Endothelial cell of umbilical vein (primary cell): Measurements from ENCODE around the gene PPP1R10. TPM values are rescaled to one million over a fixed set of nuclear protein-coding genes. Genes with fewer than 3 reads are reported as not detected.

Source experiments
- BruUV-seq: library from RNA; stranded (reverse); fragments of 400-500 nt; replicated peaks from 2 replicates; lab custom pipeline; 2021; lab: Mats Ljungman, UMichigan
- CTCF ChIA-PET: fragments of 300-600, 350-600 bp; sonication (Branson Sonifier 250); formaldehyde crosslinking; loops from one replicate; lab custom pipeline; 2021; ENCODE audit warnings: antibody characterized with exemption, inconsistent platforms; lab: Charles Lee
- POLR2A ChIA-PET: fragments of 300-600, 350-600 bp; sonication (Branson Sonifier 250); formaldehyde crosslinking; loops from one replicate; lab custom pipeline; 2021; ENCODE audit warnings: antibody characterized with exemption, inconsistent platforms; lab: Charles Lee
- DNase-seq: peaks from one replicate; pipeline ENCODE4 v3.0.0-alpha.2; 2011; ENCODE audit warnings: low read depth, low spot score
- FAIRE-seq: peaks from 2 replicates; lab custom pipeline; 2011; peaks lifted over from hg19 to GRCh38; lab: Jason Lieb, UNC
- H2AFZ ChIP-seq: 2 replicates; pipeline ENCODE4 v1.6.0; 2012; ENCODE audit warnings: low read depth, low read length, control low read depth, inconsistent platforms
- H3K27ac ChIP-seq: 2 replicates; pipeline ENCODE4 v1.5.1; 2011; ENCODE audit warnings: low read depth, mild to moderate bottlenecking, control low read depth, low read length, moderate library complexity; ENCODE audit not compliant: insufficient read depth
- H3K27me3 ChIP-seq, 2 experiments: 2 replicates each; pipeline versions ENCODE4 v1.6.0 to v1.6.1; 2011; ENCODE audit warnings: low read length in 2 of 2, mixed read lengths in 1 of 2; ENCODE audit not compliant: control insufficient read depth in 2 of 2, insufficient read depth in 2 of 2
- H3K36me3 ChIP-seq, 2 experiments: 2 replicates in 1 of 2; 3 replicates in 1 of 2; pipeline ENCODE4 v1.5.1; 2011; ENCODE audit warnings: low read length in 2 of 2, mild to moderate bottlenecking in 1 of 2, moderate library complexity in 1 of 2; ENCODE audit not compliant: control insufficient read depth in 2 of 2, insufficient read depth in 2 of 2; ENCODE audit errors: extremely low read depth in 1 of 2
- H3K4me1 ChIP-seq: 3 replicates; pipeline ENCODE4 v1.5.1; 2011; ENCODE audit warnings: mild to moderate bottlenecking, low read length; ENCODE audit not compliant: control insufficient read depth, insufficient read depth; ENCODE audit errors: extremely low read depth
- H3K4me2 ChIP-seq: 2 replicates; pipeline ENCODE4 v1.6.1; 2011; ENCODE audit warnings: low read length, control low read depth, mixed read lengths; ENCODE audit not compliant: insufficient read depth
- H3K4me3 ChIP-seq, 3 experiments: fragments of 200-600 bp in 1 of 3; sonication (generic), shearing (Covaris generic) in 1 of 3; replicated peaks in 1 of 3; 2 replicates each; pipeline ENCODE4 v1.5.1; 2011 to 2016; ENCODE audit warnings: control low read depth in 3 of 3, low read length in 3 of 3, mild to moderate bottlenecking in 2 of 3, inconsistent platforms in 1 of 3, low read depth in 1 of 3, moderate library complexity in 1 of 3; ENCODE audit not compliant: insufficient read depth in 1 of 3
- H3K79me2 ChIP-seq: 2 replicates; pipeline ENCODE4 v1.6.0; 2012; ENCODE audit warnings: low read length, inconsistent platforms; ENCODE audit not compliant: control insufficient read depth, insufficient read depth
- H3K9ac ChIP-seq: replicated peaks from 2 replicates; pipeline ENCODE3; 2011; ENCODE audit warnings: low read length, control low read depth; ENCODE audit not compliant: insufficient read depth; ENCODE audit errors: extremely low read depth
- H3K9me1 ChIP-seq: replicated peaks from 3 replicates; pipeline ENCODE4 v1.6.0; 2011; ENCODE audit warnings: mild to moderate bottlenecking, low read length; ENCODE audit not compliant: control insufficient read depth, insufficient read depth; ENCODE audit errors: extremely low read depth
- H3K9me3 ChIP-seq: replicated peaks from 2 replicates; pipeline ENCODE4 v1.5.1; 2012; ENCODE audit warnings: low read length, inconsistent platforms; ENCODE audit not compliant: control insufficient read depth, insufficient read depth
- H4K20me1 ChIP-seq: replicated peaks from 2 replicates; pipeline ENCODE3; 2011; ENCODE audit warnings: mild to moderate bottlenecking, low read length; ENCODE audit not compliant: control insufficient read depth, insufficient read depth; ENCODE audit errors: extremely low read depth
- CTCF ChIP-seq, 2 donors: IDR thresholded peaks; 1 replicate in 1 of 2; 2 replicates in 1 of 2; pipeline ENCODE4 v1.5.1; 2011; ENCODE audit warnings: low read length in 2 of 2, mild to moderate bottlenecking in 2 of 2, moderate library complexity in 2 of 2, control low read depth in 1 of 2, inconsistent platforms in 1 of 2, low read depth in 1 of 2; ENCODE audit not compliant: insufficient read depth in 1 of 2; ENCODE audit errors: extremely low read depth in 1 of 2
- EZH2 ChIP-seq: IDR thresholded peaks from 2 replicates; pipeline ENCODE4 v1.6.1; 2012; ENCODE audit warnings: borderline replicate concordance, low read depth, mild to moderate bottlenecking, moderate library complexity, low read length, inconsistent platforms; ENCODE audit not compliant: severe bottlenecking
- FOS ChIP-seq: IDR thresholded peaks from 2 replicates; pipeline ENCODE4 v1.6.1; 2011; ENCODE audit warnings: mild to moderate bottlenecking, low read length, moderate library complexity, borderline replicate concordance; ENCODE audit not compliant: insufficient read depth
- GATA2 ChIP-seq: IDR thresholded peaks from 2 replicates; pipeline ENCODE4 v1.7.0; 2011; ENCODE audit warnings: low read depth, mild to moderate bottlenecking, moderate library complexity, mixed read lengths, low read length; ENCODE audit not compliant: insufficient read length, insufficient read depth
- MAX ChIP-seq: IDR thresholded peaks from 2 replicates; pipeline ENCODE4 v1.6.1; 2011; ENCODE audit not compliant: insufficient read depth, insufficient read length
- POLR2A ChIP-seq: IDR thresholded peaks from 2 replicates; pipeline ENCODE4 v1.6.1; 2012; ENCODE audit warnings: low read depth, mild to moderate bottlenecking, control low read depth, low read length
- dilution Hi-C: fragments of 300-500 bp; cut with MboI; formaldehyde crosslinking; loops from one replicate; pipeline ENCODE4 v1.15.0; 2019; ENCODE audit warnings: low sequenced_read_pairs; ENCODE audit not compliant: extremely low pct_ligation_motif_present
- intact Hi-C: fragments of 100-400 bp; cut with micrococcal nuclease; formaldehyde crosslinking; loops from one replicate; pipeline ENCODE4 v1.10.0; 2022
- polyA plus RNA-seq, 4 experiments: library from polyadenylated mRNA; depleted of rRNA in 3 of 4; stranded (reverse) in 3 of 4; unstranded in 1 of 4; fragments of >200 nt; gene quantifications; 2 replicates each; pipeline versions ENCODE4 v1.2.1 to v1.2.3, GENCODE V29; 2011 to 2012; ENCODE audit warnings: missing spikeins in 1 of 4
- total RNA-seq: library from RNA; stranded (reverse); gene quantifications from 2 replicates; pipeline ENCODE4 v1.2.3, GENCODE V29; 2021

PPP1R10 gene
- total and polyA plus RNA-seq, 2 donors (not counting 3 experiments of a cell fraction or from before 2014, with no cell fraction given) = 19.2 to 88.3 TPM

GRCh38 chr6:30570263-30570662 lies 46.8 kb downstream of the PPP1R10 start:
- Histone ChIP-seq H3K27ac (no peak overlapping the region), H3K27me3 (no peaks in the 10 kb centered on the region), H3K9ac (peak overlapping the region; percentile 90), H3K79me2 (peaks cover 35% of the 10 kb centered on the region), H3K36me3 (no peaks in the 10 kb centered on the region), H3K4me2 (peak overlapping the region; percentile 82), H4K20me1 (no peaks in the 10 kb centered on the region), H3K9me1 (no peaks in the 10 kb centered on the region), H3K4me1 (peaks cover 18% of the 10 kb centered on the region), H2AFZ (peak overlapping the region; percentile 93), H3K9me3 (no peaks in the 10 kb centered on the region), H3K4me3 (peak overlapping the region in 1 of 3 experiments; percentile 76)
- no peak for DNase-seq
- no TSS peak for BruUV-seq
- TF ChIP-seq EZH2 (no peak), GATA2 (no peak), CTCF (IDR thresholded peaks at IDR 0.05; ENCODE audit: extremely low read depth in 1 of 2, insufficient read depth in 1 of 2, low read depth in 1 of 2, low read length in 2 of 2) (no peak)
- ChIA-PET POLR2A (interaction anchor here (1.9 kb wide), 1 partner anchor 13 kb away, joined by 9 read pairs; the partner anchor contains the start of genes GNL1 and PRR3), CTCF (interaction anchor here (1.5 to 2.7 kb wide), 7 partner anchors 13 to 161 kb away, joined by 3 to 17 read pairs (median 8); partner anchors contain the start of genes DHX16 and PRR3)
- FAIRE-seq = no peak
- dilution Hi-C loops = no loop called here
- intact Hi-C loops = no loop called here

GRCh38 chr6:30568245-30568644 lies 48.8 kb downstream of the PPP1R10 start:
- POLR2A ChIA-PET = no interaction called here
- dilution Hi-C loops = no loop called here
- CTCF ChIA-PET = interaction anchor here (1.8 kb wide), 1 partner anchor 23 kb away, joined by 9 read pairs; no protein-coding TSS in a partner anchor

More at GRCh38 chr6:30568245-30568644, 48.8 kb downstream of the PPP1R10 start:
- DNase-seq = no peak
- Histone ChIP-seq H3K79me2 (peaks cover 18% of the 10 kb centered on the region), H3K4me1 (peaks cover 18% of the 10 kb centered on the region), H2AFZ (no peak overlapping the region), H4K20me1 (no peaks in the 10 kb centered on the region), H3K36me3 (no peaks in the 10 kb centered on the region), H3K27me3 (no peaks in the 10 kb centered on the region), H3K27ac (no peak overlapping the region), H3K9me1 (no peaks in the 10 kb centered on the region), H3K4me3 (no peak overlapping the region), H3K4me2 (no peak overlapping the region), H3K9me3 (no peaks in the 10 kb centered on the region), H3K9ac (no peak overlapping the region)
- BruUV-seq = no TSS peak
- intact Hi-C loops = no loop called here
- FAIRE-seq = no peak
- TF ChIP-seq CTCF (IDR thresholded peaks at IDR 0.05; ENCODE audit: extremely low read depth in 1 of 2, insufficient read depth in 1 of 2, low read depth in 1 of 2, low read length in 2 of 2) (no peak), POLR2A (no peak), MAX (no peak), FOS (no peak)
